ENCODE data around the gene THSD7B. TPM values are rescaled to one million over a fixed set of nuclear protein-coding genes. Genes with fewer than 3 reads are reported as not detected.

Gene THSD7B
- polyA plus RNA-seq, 1 experiment = not detected

GRCh38 chr2:137175246-137175645 is 409.9 kb downstream of the THSD7B start:
- CTCF ChIA-PET = no interaction called here
- no peak overlapping the region for H3K4me3 ChIP-seq (ENCODE audit: low read depth, low read length)
- POLR2A ChIA-PET = no interaction called here

DNA sequence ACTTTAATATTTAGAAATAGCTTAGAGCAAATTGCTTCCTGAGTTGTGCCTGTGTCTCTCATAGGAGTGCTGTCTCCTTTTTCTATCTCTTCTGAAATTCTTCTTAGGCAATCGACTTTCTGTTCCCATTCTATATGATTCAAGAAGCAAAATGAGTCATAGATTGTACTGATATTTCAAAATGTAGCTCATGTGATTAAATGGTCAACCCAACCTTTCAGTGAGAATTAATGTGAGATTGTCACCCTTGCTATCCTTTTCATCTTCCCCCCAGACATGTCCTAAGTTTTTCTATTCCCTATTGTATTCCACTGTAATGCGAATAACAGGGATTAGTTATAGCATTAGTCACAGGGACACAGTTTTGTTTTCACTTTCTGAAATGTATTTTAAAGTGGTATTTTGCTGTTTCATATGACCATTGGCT is 413.6 kb downstream of the THSD7B start:
- POLR2A ChIA-PET = no interaction called here

More at GRCh38 chr2:137175246-137175645, 409.9 kb downstream of the THSD7B start:
- H3K9me3 ChIP-seq (ENCODE audit: control insufficient read depth, insufficient read depth, low read length) = peaks cover 10% of the 10 kb centered on the region; the same call in 1 of the 2 replicates
- no peak overlapping the region for H3K27ac ChIP-seq (ENCODE audit: low read depth, low read length)
- no peak for DNase-seq (ENCODE audit: low read depth, low spot score)
- TF ChIP-seq, protein P1, sequence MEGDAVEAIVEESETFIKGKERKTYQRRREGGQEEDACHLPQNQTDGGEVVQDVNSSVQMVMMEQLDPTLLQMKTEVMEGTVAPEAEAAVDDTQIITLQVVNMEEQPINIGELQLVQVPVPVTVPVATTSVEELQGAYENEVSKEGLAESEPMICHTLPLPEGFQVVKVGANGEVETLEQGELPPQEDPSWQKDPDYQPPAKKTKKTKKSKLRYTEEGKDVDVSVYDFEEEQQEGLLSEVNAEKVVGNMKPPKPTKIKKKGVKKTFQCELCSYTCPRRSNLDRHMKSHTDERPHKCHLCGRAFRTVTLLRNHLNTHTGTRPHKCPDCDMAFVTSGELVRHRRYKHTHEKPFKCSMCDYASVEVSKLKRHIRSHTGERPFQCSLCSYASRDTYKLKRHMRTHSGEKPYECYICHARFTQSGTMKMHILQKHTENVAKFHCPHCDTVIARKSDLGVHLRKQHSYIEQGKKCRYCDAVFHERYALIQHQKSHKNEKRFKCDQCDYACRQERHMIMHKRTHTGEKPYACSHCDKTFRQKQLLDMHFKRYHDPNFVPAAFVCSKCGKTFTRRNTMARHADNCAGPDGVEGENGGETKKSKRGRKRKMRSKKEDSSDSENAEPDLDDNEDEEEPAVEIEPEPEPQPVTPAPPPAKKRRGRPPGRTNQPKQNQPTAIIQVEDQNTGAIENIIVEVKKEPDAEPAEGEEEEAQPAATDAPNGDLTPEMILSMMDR (IDR thresholded peaks at IDR 0.05; ENCODE audit: low read depth, low read length) = no peak
- no peaks in the 10 kb centered on the region for H3K27me3 ChIP-seq (ENCODE audit: control insufficient read depth, insufficient read depth, low read length)

GRCh38 chr2:137179542-137179941 is 414.2 kb downstream of the THSD7B start:
- ChIA-PET CTCF (no interaction called here), POLR2A (no interaction called here)
- Histone ChIP-seq H3K4me3 (ENCODE audit: low read depth, low read length) (no peak overlapping the region), H3K9me3 (ENCODE audit: control insufficient read depth, insufficient read depth, low read length) (peaks cover 4% of the 10 kb centered on the region; the same call in 1 of the 2 replicates), H3K27ac (ENCODE audit: low read depth, low read length) (no peak overlapping the region), H3K27me3 (ENCODE audit: control insufficient read depth, insufficient read depth, low read length) (no peaks in the 10 kb centered on the region)
- TF ChIP-seq, protein P1 (IDR thresholded peaks at IDR 0.05; ENCODE audit: low read depth, low read length) = no peak
- DNase-seq (ENCODE audit: low read depth, low spot score) = no peak

More for the DNA sequence above, 413.6 kb downstream of the THSD7B start:
- Histone ChIP-seq H3K9me3 (ENCODE audit: control insufficient read depth, insufficient read depth, low read length) (peaks cover 4% of the 10 kb centered on the region; the same call in 1 of the 2 replicates), H3K27ac (ENCODE audit: low read depth, low read length) (no peak overlapping the region), H3K4me3 (ENCODE audit: low read depth, low read length) (no peak overlapping the region), H3K27me3 (ENCODE audit: control insufficient read depth, insufficient read depth, low read length) (no peaks in the 10 kb centered on the region)
- DNase-seq (ENCODE audit: low read depth, low spot score) = no peak
- CTCF ChIA-PET = no interaction called here
- TF ChIP-seq, protein P1 (IDR thresholded peaks at IDR 0.05; ENCODE audit: low read depth, low read length) = no peak

GRCh38 chr2:137180012-137180411 is 414.7 kb downstream of the THSD7B start:
- POLR2A ChIA-PET = no interaction called here
- CTCF ChIA-PET = no interaction called here
- peaks cover 4% of the 10 kb centered on the region; the same call in 1 of the 2 replicates for H3K9me3 ChIP-seq (ENCODE audit: control insufficient read depth, insufficient read depth, low read length)
- H3K27ac ChIP-seq (ENCODE audit: low read depth, low read length) = no peak overlapping the region
- H3K4me3 ChIP-seq (ENCODE audit: low read depth, low read length) = no peak overlapping the region
- no peaks in the 10 kb centered on the region for H3K27me3 ChIP-seq (ENCODE audit: control insufficient read depth, insufficient read depth, low read length)
- no peak for DNase-seq (ENCODE audit: low read depth, low spot score)
- TF ChIP-seq, protein P1 (IDR thresholded peaks at IDR 0.05; ENCODE audit: low read depth, low read length) = no peak

- ChIA-PET POLR2A (no interaction called here), CTCF (no interaction called here)
- H3K27me3 ChIP-seq (ENCODE audit: control insufficient read depth, insufficient read depth, low read length) = no peaks in the 10 kb centered on the region
Observed at GRCh38 chr2:137181370-137181769, 416.0 kb downstream of the THSD7B start.

More at GRCh38 chr2:137181370-137181769, 416.0 kb downstream of the THSD7B start:
- peaks cover 4% of the 10 kb centered on the region; the same call in 1 of the 2 replicates for H3K9me3 ChIP-seq (ENCODE audit: control insufficient read depth, insufficient read depth, low read length)
- no peak overlapping the region for H3K27ac ChIP-seq (ENCODE audit: low read depth, low read length)
- TF ChIP-seq, protein P1 (IDR thresholded peaks at IDR 0.05; ENCODE audit: low read depth, low read length) = no peak
- DNase-seq (ENCODE audit: low read depth, low spot score) = no peak
- H3K4me3 ChIP-seq (ENCODE audit: low read depth, low read length) = no peak overlapping the region

All from AG04450 (cell line).